ENCODE data around the gene CLASP2. TPM values are rescaled to one million over a fixed set of nuclear protein-coding genes. Genes with fewer than 3 reads are reported as not detected.
"Not testable (repeated sequence)": the region's sequence is repeated elsewhere in the genome, so short reads cannot be mapped to it uniquely, and the experiment has no call there.

The CLASP2 gene
- total RNA-seq, 1 donor from 2014 or later, result 69.2 TPM

- Mint-ChIP-seq H3K27me3 (ENCODE audit: low read depth) (no peaks in the 10 kb centered on the region), H3K4me1 (peaks cover 4% of the 10 kb centered on the region), H3K4me3 (no peak overlapping the region), H3K9me3 (no peaks in the 10 kb centered on the region), H3K36me3 (ENCODE audit: low read depth) (peaks cover 6% of the 10 kb centered on the region), H3K27ac (ENCODE audit: unreplicated experiment) (no peak overlapping the region)
- DNase-seq (ENCODE audit: low read depth, low spot score), result no peak
- no peak for TF ChIP-seq CTCF (conservative IDR thresholded peaks at IDR 0.05)
Observed at GRCh38 chr3:33687406-33688010, 30.5 kb downstream of the CLASP2 start.

- Mint-ChIP-seq H3K9me3 (peaks cover 14% of the 10 kb centered on the region), H3K27me3 (ENCODE audit: low read depth) (no peaks in the 10 kb centered on the region), H3K4me3 (no peak overlapping the region), H3K4me1 (no peaks in the 10 kb centered on the region), H3K36me3 (ENCODE audit: low read depth) (peaks cover 33% of the 10 kb centered on the region), H3K27ac (ENCODE audit: unreplicated experiment) (no peak overlapping the region)
- no peak for DNase-seq (ENCODE audit: low read depth, low spot score)
- TF ChIP-seq CTCF (conservative IDR thresholded peaks at IDR 0.05), result no peak
Observed at GRCh38 chr3:33682770-33683169, 35.3 kb downstream of the CLASP2 start.

GRCh38 chr3:33681667-33682066, 36.4 kb downstream of the CLASP2 start:
- H3K27ac Mint-ChIP-seq (ENCODE audit: unreplicated experiment), result no peak overlapping the region
- H3K36me3 Mint-ChIP-seq (ENCODE audit: low read depth), result peaks cover 36% of the 10 kb centered on the region
- no peak overlapping the region for H3K4me3 Mint-ChIP-seq

GRCh38 chr3:33678073-33678472, 40.0 kb downstream of the CLASP2 start:
- Mint-ChIP-seq H3K36me3 (ENCODE audit: low read depth) (peaks cover 44% of the 10 kb centered on the region), H3K4me1 (no peaks in the 10 kb centered on the region), H3K4me3 (no peak overlapping the region), H3K27me3 (ENCODE audit: low read depth) (no peaks in the 10 kb centered on the region), H3K27ac (ENCODE audit: unreplicated experiment) (no peak overlapping the region), H3K9me3 (peaks cover 18% of the 10 kb centered on the region)
- DNase-seq (ENCODE audit: low read depth, low spot score), result no peak
- TF ChIP-seq CTCF (conservative IDR thresholded peaks at IDR 0.05), result no peak

More at GRCh38 chr3:33681667-33682066, 36.4 kb downstream of the CLASP2 start:
- Mint-ChIP-seq H3K9me3 (peaks cover 14% of the 10 kb centered on the region), H3K4me1 (no peaks in the 10 kb centered on the region), H3K27me3 (ENCODE audit: low read depth) (no peaks in the 10 kb centered on the region)
- TF ChIP-seq CTCF (conservative IDR thresholded peaks at IDR 0.05), result no peak
- DNase-seq (ENCODE audit: low read depth, low spot score), result no peak

- H3K9me3 Mint-ChIP-seq, result peaks cover 10% of the 10 kb centered on the region
- not testable (repeated sequence) for H3K27ac Mint-ChIP-seq (ENCODE audit: unreplicated experiment); DNase-seq (ENCODE audit: low read depth, low spot score); H3K4me3 Mint-ChIP-seq; H3K27me3 Mint-ChIP-seq (ENCODE audit: low read depth); H3K4me1 Mint-ChIP-seq
- peaks cover 46% of the 10 kb centered on the region for H3K36me3 Mint-ChIP-seq (ENCODE audit: low read depth)
Observed at GRCh38 chr3:33673436-33673835, 44.6 kb downstream of the CLASP2 start.

GRCh38 chr3:33668618-33669017, 49.4 kb downstream of the CLASP2 start:
- Mint-ChIP-seq H3K36me3 (ENCODE audit: low read depth) (peaks cover 39% of the 10 kb centered on the region), H3K4me3 (no peak overlapping the region), H3K27me3 (ENCODE audit: low read depth) (no peaks in the 10 kb centered on the region), H3K9me3 (peaks cover 3% of the 10 kb centered on the region), H3K4me1 (peaks cover 4% of the 10 kb centered on the region), H3K27ac (ENCODE audit: unreplicated experiment) (no peak overlapping the region)
- DNase-seq (ENCODE audit: low read depth, low spot score), result no peak
- TF ChIP-seq CTCF (conservative IDR thresholded peaks at IDR 0.05), result no peak
